Measurements from ENCODE around the gene CNTNAP2. TPM values are rescaled to one million over a fixed set of nuclear protein-coding genes. Genes with fewer than 3 reads are reported as not detected.

Gene CNTNAP2
- total RNA-seq, 1 donor from 2014 or later: 2.2 TPM

- TF ChIP-seq POLR2A (IDR thresholded peaks at IDR 0.05) (no peak), POLR2AphosphoS5 (IDR thresholded peaks at IDR 0.05; ENCODE audit: insufficient read depth in 1 of 2, low read depth in 1 of 2) (no peak), CTCF (IDR thresholded peaks at IDR 0.05) (no peak)
- H3K27me3 ChIP-seq: no peaks in the 10 kb centered on the region
- no peak overlapping the region for H3K4me3 ChIP-seq
- DNase-seq (ENCODE audit: extremely low spot score in 2 of 2): no peak
- H3K27ac ChIP-seq: no peak overlapping the region
- intact Hi-C loops (cut with DNase I): no loop called here
- no peaks in the 10 kb centered on the region for H3K9me3 ChIP-seq
- H3K4me1 ChIP-seq: no peaks in the 10 kb centered on the region
- no peaks in the 10 kb centered on the region for H3K36me3 ChIP-seq
Observed at GRCh38 chr7:146661929-146662328, 545.3 kb downstream of the CNTNAP2 start.

- H3K4me3 ChIP-seq: no peak overlapping the region
- H3K27ac ChIP-seq: no peak overlapping the region
- no peaks in the 10 kb centered on the region for H3K27me3 ChIP-seq
- TF ChIP-seq POLR2AphosphoS5 (IDR thresholded peaks at IDR 0.05; ENCODE audit: insufficient read depth in 1 of 2, low read depth in 1 of 2): no peak
- TF ChIP-seq CTCF (IDR thresholded peaks at IDR 0.05): no peak
- TF ChIP-seq POLR2A (IDR thresholded peaks at IDR 0.05): no peak
- intact Hi-C loops (cut with DNase I): no loop called here
- H3K36me3 ChIP-seq: no peaks in the 10 kb centered on the region
- no peak for DNase-seq (ENCODE audit: extremely low spot score in 2 of 2)
- H3K9me3 ChIP-seq: no peaks in the 10 kb centered on the region
- H3K4me1 ChIP-seq: no peaks in the 10 kb centered on the region
Observed at GRCh38 chr7:146665023-146665422, 548.4 kb downstream of the CNTNAP2 start.

- H3K4me3 ChIP-seq: no peak overlapping the region
- H3K36me3 ChIP-seq: no peaks in the 10 kb centered on the region
- DNase-seq (ENCODE audit: extremely low spot score in 2 of 2): no peak
- no peak for TF ChIP-seq POLR2AphosphoS5 (IDR thresholded peaks at IDR 0.05; ENCODE audit: insufficient read depth in 1 of 2, low read depth in 1 of 2)
- no peak for TF ChIP-seq CTCF (IDR thresholded peaks at IDR 0.05)
- TF ChIP-seq POLR2A (IDR thresholded peaks at IDR 0.05): no peak
- H3K4me1 ChIP-seq: no peaks in the 10 kb centered on the region
- no peaks in the 10 kb centered on the region for H3K27me3 ChIP-seq
- intact Hi-C loops (cut with DNase I): no loop called here
- no peaks in the 10 kb centered on the region for H3K9me3 ChIP-seq
- H3K27ac ChIP-seq: no peak overlapping the region
Observed at GRCh38 chr7:146670532-146670931, 553.9 kb downstream of the CNTNAP2 start.

GRCh38 chr7:146681487-146681886 lies 564.9 kb downstream of the CNTNAP2 start:
- Histone ChIP-seq H3K27me3 (no peaks in the 10 kb centered on the region), H3K4me3 (no peak overlapping the region), H3K9me3 (no peaks in the 10 kb centered on the region), H3K36me3 (no peaks in the 10 kb centered on the region), H3K27ac (no peak overlapping the region), H3K4me1 (no peaks in the 10 kb centered on the region)
- TF ChIP-seq POLR2A (IDR thresholded peaks at IDR 0.05) (no peak), CTCF (IDR thresholded peaks at IDR 0.05) (no peak), POLR2AphosphoS5 (IDR thresholded peaks at IDR 0.05; ENCODE audit: insufficient read depth in 1 of 2, low read depth in 1 of 2) (no peak)
- no peak for DNase-seq (ENCODE audit: extremely low spot score in 2 of 2)
- intact Hi-C loops (cut with DNase I): no loop called here

GRCh38 chr7:146683439-146683838 lies 566.8 kb downstream of the CNTNAP2 start:
- intact Hi-C loops (cut with DNase I): no loop called here
- Histone ChIP-seq H3K36me3 (no peaks in the 10 kb centered on the region), H3K4me3 (no peak overlapping the region), H3K27ac (no peak overlapping the region), H3K4me1 (no peaks in the 10 kb centered on the region), H3K9me3 (no peaks in the 10 kb centered on the region), H3K27me3 (no peaks in the 10 kb centered on the region)
- no peak for TF ChIP-seq CTCF (IDR thresholded peaks at IDR 0.05)
- no peak for TF ChIP-seq POLR2A (IDR thresholded peaks at IDR 0.05)
- TF ChIP-seq POLR2AphosphoS5 (IDR thresholded peaks at IDR 0.05; ENCODE audit: insufficient read depth in 1 of 2, low read depth in 1 of 2): no peak
- no peak for DNase-seq (ENCODE audit: extremely low spot score in 2 of 2)
